Neural progenitor cell (in vitro differentiated cells): ENCODE measurements around the gene FAM13B. TPM values are rescaled to one million over a fixed set of nuclear protein-coding genes. Genes with fewer than 3 reads are reported as not detected.

Experiments
- DNase-seq: peaks from one replicate; pipeline ENCODE4 v3.0.0-alpha.2; 2016; ENCODE audit warnings: low spot score
- H2AFZ ChIP-seq: fragments of 200-600 bp; sonication (generic); replicated peaks from 2 replicates; pipeline ENCODE4 v1.6.1; 2016; ENCODE audit warnings: antibody characterized with exemption
- H3F3A ChIP-seq: fragments of 200-600 bp; sonication (generic); 2 replicates; pipeline ENCODE4 v1.6.1; 2016; ENCODE audit warnings: antibody characterized with exemption, low read depth
- H3K27ac ChIP-seq: fragments of 200-600 bp; sonication (generic); 2 replicates; pipeline ENCODE4 v1.5.1; 2016; ENCODE audit warnings: mild to moderate bottlenecking
- H3K27me3 ChIP-seq: fragments of 200-600 bp; sonication (generic); 2 replicates; pipeline ENCODE4 v1.6.1; 2016; ENCODE audit warnings: mild to moderate bottlenecking, moderate library complexity
- H3K36me3 ChIP-seq: fragments of 200-600 bp; sonication (generic); 2 replicates; pipeline ENCODE4 v1.5.1; 2016
- H3K4me1 ChIP-seq: fragments of 200-600 bp; sonication (generic); 2 replicates; pipeline ENCODE4 v1.6.1; 2016; ENCODE audit warnings: mixed run types
- H3K4me2 ChIP-seq: fragments of 200-600 bp; sonication (generic); 2 replicates; pipeline ENCODE4 v1.6.1; 2016
- H3K4me3 ChIP-seq: fragments of 200-600 bp; sonication (generic); 2 replicates; pipeline ENCODE4 v1.5.1; 2016
- H3K79me2 ChIP-seq: fragments of 200-600 bp; sonication (generic); 2 replicates; pipeline ENCODE4 v1.6.1; 2016; ENCODE audit warnings: low read depth
- H3K9ac ChIP-seq: fragments of 200-600 bp; sonication (generic); 2 replicates; pipeline ENCODE4 v1.6.1; 2016
- H3K9me3 ChIP-seq: fragments of 200-600 bp; sonication (generic); 2 replicates; pipeline ENCODE4 v1.5.1; 2016; ENCODE audit warnings: low read depth
- H4K20me1 ChIP-seq: fragments of 200-600 bp; sonication (generic); 2 replicates; pipeline ENCODE4 v1.6.1; 2016; ENCODE audit warnings: low read depth
- H3K27ac Mint-ChIP-seq: 3 replicates; pipeline ENCODE4 v1.8.0; 2021; ENCODE audit warnings: mixed read lengths
- H3K27me3 Mint-ChIP-seq: 2 replicates; pipeline ENCODE4 v1.8.0; 2022; ENCODE audit warnings: low read depth, mild to moderate bottlenecking, inconsistent platforms, moderate library complexity, mixed read lengths; ENCODE audit not compliant: insufficient read depth
- H3K36me3 Mint-ChIP-seq: 3 replicates; pipeline ENCODE4 v1.8.0; 2021; ENCODE audit warnings: mixed read lengths
- H3K4me1 Mint-ChIP-seq: 3 replicates; pipeline ENCODE4 v1.8.0; 2021; ENCODE audit warnings: mixed read lengths
- H3K4me3 Mint-ChIP-seq: 3 replicates; pipeline ENCODE4 v1.8.0; 2021; ENCODE audit warnings: mild to moderate bottlenecking, moderate library complexity, mixed read lengths
- H3K9me3 Mint-ChIP-seq: 3 replicates; pipeline ENCODE4 v1.8.0; 2020; ENCODE audit warnings: mixed read lengths
- CTCF ChIP-seq: fragments of 200-600 bp; sonication (generic); IDR thresholded peaks from 2 replicates; pipeline ENCODE4 v1.5.1; 2017; ENCODE audit warnings: antibody characterized with exemption, mild to moderate bottlenecking
- EZH2 ChIP-seq: fragments of 200-600 bp; sonication (generic); IDR thresholded peaks from 2 replicates; pipeline ENCODE4 v1.6.1; 2017; ENCODE audit warnings: antibody characterized with exemption, mild to moderate bottlenecking, moderate library complexity
- EZH2phosphoT487 ChIP-seq: fragments of 200-600 bp; sonication (generic); IDR thresholded peaks from 2 replicates; pipeline ENCODE4 v1.6.1; 2017; ENCODE audit warnings: antibody characterized with exemption
- total RNA-seq: library from RNA; depleted of rRNA; stranded (reverse); fragments of >200 nt; gene quantifications from 2 replicates; pipeline ENCODE4 v1.2.3, GENCODE V29; 2015; ENCODE audit warnings: low replicate concordance

The FAM13B gene
- total RNA-seq, 1 donor from 2014 or later, result 41.7 TPM

- Histone ChIP-seq H3K4me1 (no peaks in the 10 kb centered on the region), H3K9ac (no peak overlapping the region), H3K36me3 (peaks cover 16% of the 10 kb centered on the region), H3K27me3 (no peaks in the 10 kb centered on the region), H3K4me2 (no peak overlapping the region), H3K27ac (no peak overlapping the region), H3F3A (peaks cover 3% of the 10 kb centered on the region), H2AFZ (no peak overlapping the region), H4K20me1 (no peaks in the 10 kb centered on the region), H3K79me2 (peaks cover 46% of the 10 kb centered on the region), H3K4me3 (no peak overlapping the region), H3K9me3 (no peaks in the 10 kb centered on the region)
- Mint-ChIP-seq H3K4me3 (no peak overlapping the region), H3K27ac (no peak overlapping the region), H3K27me3 (no peaks in the 10 kb centered on the region), H3K4me1 (no peaks in the 10 kb centered on the region), H3K36me3 (peaks cover 25% of the 10 kb centered on the region), H3K9me3 (peaks cover 2% of the 10 kb centered on the region)
- TF ChIP-seq CTCF (no peak), EZH2 (no peak), EZH2phosphoT487 (no peak)
- DNase-seq, result no peak
Measured at GRCh38 chr5:138000102-138000723, 32.7 kb downstream of the FAM13B start.

- Mint-ChIP-seq H3K9me3 (peaks cover 2% of the 10 kb centered on the region), H3K4me1 (no peaks in the 10 kb centered on the region), H3K27ac (no peak overlapping the region), H3K36me3 (peaks cover 25% of the 10 kb centered on the region), H3K27me3 (peaks cover 2% of the 10 kb centered on the region), H3K4me3 (no peak overlapping the region)
- Histone ChIP-seq H3K4me1 (no peaks in the 10 kb centered on the region), H3F3A (peaks cover 3% of the 10 kb centered on the region), H2AFZ (no peak overlapping the region), H3K9me3 (no peaks in the 10 kb centered on the region), H3K79me2 (peaks cover 64% of the 10 kb centered on the region), H4K20me1 (no peaks in the 10 kb centered on the region), H3K27me3 (no peaks in the 10 kb centered on the region), H3K9ac (no peak overlapping the region), H3K4me3 (no peak overlapping the region), H3K27ac (no peak overlapping the region), H3K36me3 (peaks cover 16% of the 10 kb centered on the region), H3K4me2 (no peak overlapping the region)
- TF ChIP-seq EZH2phosphoT487 (no peak), CTCF (no peak), EZH2 (no peak)
- no peak for DNase-seq
Measured at GRCh38 chr5:137997726-137998213, 35.1 kb downstream of the FAM13B start.

GRCh38 chr5:137995749-137996128 is 37.1 kb downstream of the FAM13B start:
- H3K27ac ChIP-seq, result no peak overlapping the region
- H3K27me3 Mint-ChIP-seq, result peaks cover 2% of the 10 kb centered on the region
- H3K27ac Mint-ChIP-seq, result no peak overlapping the region
- no peaks in the 10 kb centered on the region for H3K27me3 ChIP-seq
- H2AFZ ChIP-seq, result no peak overlapping the region
- no peak overlapping the region for H3K4me2 ChIP-seq
- no peak overlapping the region for H3K9ac ChIP-seq
- no peaks in the 10 kb centered on the region for H4K20me1 ChIP-seq
- H3F3A ChIP-seq, result peaks cover 3% of the 10 kb centered on the region
- DNase-seq, result no peak
- H3K4me3 Mint-ChIP-seq, result no peak overlapping the region
- H3K4me3 ChIP-seq, result no peak overlapping the region
- H3K4me1 ChIP-seq, result no peaks in the 10 kb centered on the region
- H3K36me3 ChIP-seq, result peaks cover 12% of the 10 kb centered on the region
- H3K36me3 Mint-ChIP-seq, result peaks cover 21% of the 10 kb centered on the region
- TF ChIP-seq EZH2phosphoT487, result no peak
- no peak for TF ChIP-seq EZH2
- no peak for TF ChIP-seq CTCF
- peaks cover 62% of the 10 kb centered on the region for H3K79me2 ChIP-seq
- no peaks in the 10 kb centered on the region for H3K9me3 ChIP-seq
- no peaks in the 10 kb centered on the region for H3K4me1 Mint-ChIP-seq
- H3K9me3 Mint-ChIP-seq, result peaks cover 2% of the 10 kb centered on the region
